ENCODE data around the gene SYT8.

The SYT8 gene

DNA sequence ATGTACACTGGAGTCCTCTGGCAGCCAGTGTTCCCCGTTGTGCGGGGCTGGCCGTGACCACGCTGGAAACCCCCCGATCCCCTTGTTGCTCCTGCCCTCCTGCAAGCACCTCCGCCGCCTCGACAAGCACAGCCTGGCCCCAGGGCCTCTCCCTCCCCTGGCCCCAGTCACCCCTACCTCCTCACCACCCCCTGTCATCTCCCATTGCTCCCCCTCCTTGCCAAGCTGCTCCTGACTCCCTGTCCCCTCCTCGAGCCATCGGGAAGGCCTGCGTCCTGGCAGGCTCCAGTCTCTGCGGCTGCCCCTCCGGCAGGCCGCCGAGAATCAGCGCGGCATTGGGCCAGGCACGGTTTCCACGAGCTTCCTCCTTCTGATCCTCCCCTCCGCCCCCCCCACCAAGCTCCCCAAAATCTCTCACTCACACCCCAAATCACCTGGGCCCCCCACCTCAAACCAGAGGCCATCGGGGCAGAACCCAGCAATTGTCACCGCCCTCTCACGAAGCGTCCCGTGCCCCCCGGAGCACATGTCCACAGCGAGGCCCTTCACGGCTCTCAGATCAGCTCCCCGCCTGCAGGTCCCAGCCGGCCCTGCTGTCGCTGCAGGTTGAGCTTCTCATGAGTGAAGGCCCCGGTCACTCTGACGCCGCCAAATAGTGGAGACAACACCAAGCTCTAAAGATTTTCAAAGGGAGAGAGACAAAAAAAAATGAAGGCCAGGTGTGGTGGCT is 12.4 kb downstream of the SYT8 start:
- DNase-seq, result no peak

DNA sequence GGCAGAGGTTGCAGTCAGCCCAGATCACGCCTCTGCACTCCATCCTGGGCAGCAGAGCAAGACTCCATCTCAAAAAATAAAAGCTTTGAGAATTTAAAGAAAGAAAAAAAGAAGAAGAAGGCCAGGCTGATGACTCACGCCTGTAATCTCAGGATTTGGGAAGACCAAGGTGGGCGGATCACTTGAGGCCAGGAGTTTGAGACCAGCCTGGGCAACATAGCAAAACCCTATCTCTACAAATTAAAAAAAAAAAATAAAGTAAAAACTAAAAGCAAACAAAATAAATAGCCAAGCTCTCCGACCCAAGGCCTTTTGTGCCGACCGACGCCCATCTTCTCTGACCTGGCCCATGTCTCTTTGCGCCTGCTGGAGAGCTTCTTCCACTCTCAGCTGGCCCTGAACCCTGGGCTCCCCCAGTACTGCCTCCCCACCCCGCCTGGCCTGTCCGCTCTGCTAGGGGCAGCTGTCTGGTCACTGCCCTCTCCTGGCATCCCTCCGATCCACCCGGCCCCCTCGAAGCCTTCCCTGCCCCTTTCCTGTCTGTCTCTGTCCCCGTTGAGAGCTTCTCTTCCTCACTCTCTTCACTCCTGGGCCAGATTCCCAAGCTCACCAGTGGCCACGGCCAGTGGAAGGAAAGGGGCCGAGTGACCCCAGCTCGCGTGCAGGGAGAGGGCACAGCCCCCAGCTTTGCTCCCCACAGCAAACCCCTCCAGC is 13.3 kb downstream of the SYT8 start:
- no peak for DNase-seq

DNA sequence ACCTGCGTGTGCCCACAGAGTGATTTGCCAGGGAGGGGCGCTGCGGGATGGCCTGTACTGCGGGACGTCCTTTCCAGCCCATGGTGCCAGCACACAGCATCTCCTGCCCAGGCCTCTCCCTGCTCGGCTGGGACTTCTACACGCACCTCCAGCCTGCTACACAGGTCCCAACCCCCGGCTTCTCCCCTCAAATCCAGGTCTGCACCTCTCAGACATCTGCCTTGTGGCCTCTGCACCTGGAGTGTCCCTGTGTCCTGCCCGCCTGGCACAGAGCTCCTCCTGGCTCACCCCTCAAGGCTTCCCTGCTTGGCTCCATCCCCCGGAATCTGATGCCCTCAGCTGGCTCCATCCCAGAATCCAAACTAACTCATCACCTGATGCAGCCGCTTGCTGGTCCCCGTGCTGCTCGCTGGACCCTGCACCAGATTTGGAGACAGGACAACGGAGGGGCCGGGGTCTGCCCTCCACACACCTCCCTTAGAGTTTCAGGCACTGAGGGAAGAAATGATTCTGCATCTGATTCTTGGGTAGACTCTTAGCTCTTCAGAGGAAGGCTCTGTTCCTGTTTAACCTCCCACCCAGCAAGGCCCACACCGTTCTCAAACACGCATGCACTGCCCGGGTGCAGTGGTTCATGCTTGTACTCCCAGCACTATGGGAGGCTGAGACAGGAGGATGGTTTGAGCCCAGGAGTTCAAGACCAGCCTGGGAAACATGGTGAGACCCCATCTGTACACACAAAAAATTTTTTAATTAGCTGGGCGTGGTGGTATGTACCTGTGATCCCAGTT is 14.0 kb downstream of the SYT8 start:
- DNase-seq, result no peak

DNA sequence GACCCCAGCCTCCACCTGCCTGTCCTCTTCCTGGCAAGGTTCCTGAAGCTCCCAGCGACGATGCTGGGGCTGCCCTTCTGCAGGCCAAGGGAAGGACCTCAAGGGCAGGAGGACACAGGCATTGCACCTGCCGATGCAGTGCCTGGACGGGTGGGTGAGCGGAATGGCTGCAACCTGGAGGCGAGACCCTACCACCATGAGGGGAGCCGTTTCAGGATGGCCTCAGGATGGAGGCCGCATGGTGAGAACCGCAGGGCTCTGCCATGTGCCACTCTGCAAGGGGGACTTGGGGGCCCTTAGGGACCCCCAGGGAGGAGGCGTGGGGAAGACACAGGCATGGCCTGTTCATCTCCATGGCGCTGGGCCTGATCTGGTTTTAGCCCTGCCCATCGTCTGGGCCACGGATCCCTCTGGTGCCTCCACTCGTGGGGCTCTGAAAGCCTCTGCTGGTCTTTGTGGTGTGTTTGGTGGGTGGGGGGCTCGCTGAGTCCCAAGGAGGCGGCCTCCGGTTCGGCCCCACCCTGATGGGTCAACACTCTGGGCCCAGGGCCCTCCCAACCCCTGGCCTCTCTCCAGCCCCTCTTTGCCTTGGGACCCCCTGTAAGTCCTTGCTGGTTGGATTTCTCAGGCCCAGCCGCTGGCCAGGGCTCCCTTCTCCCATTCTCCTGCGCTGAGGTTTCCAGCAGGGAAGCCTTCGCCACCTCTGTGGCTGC is 16.8 kb downstream of the SYT8 start:
- no peak for DNase-seq

DNA sequence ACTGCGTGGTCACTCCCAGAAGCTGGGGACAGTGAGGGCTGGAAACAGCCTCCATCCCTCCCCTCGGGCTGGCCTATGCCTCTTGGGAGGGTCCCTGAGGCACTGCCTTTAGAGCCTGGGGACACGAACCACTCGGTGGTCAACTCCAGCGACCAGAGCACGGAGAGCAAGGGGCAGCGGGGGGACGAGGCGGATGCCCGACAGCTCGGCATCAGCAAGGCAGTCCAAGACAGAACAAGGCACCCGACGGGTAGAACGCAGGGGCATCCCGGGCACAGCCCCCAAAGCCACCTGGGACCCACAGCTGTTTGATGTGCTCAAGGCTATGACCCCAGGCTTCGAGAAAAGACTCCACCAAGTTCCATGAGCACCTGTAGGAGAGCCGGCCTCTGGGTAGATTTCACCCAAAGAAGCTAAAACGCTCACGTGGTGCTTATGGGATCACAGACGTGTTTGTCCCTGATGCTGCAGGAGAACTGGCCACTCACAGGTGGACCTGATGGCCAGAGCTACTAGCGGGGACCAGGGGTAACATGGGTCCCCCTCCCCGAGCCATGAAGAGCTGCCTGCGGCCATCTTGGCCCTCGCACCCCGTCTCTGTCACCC is 17.6 kb downstream of the SYT8 start:
- DNase-seq, result no peak

DNA sequence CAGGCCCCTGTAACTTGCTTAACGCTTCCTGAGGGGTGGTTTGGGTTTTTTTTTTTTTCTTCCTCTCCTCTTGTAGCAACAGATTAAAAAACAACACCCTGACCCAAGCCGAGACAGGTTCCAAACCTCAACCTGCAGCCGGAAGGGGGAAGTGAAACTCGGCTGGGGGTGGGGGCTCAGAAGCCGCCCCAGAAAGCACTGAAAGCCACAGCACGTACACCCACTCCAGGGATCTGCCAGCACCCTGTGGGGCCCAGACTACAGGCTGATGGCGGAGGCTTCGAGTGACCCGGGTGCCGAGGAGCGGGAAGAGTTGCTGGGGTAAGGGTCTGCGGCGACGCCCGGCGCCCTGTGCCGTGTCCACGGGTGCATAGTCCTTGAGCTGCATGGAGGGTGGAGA is 18.1 kb downstream of the SYT8 start, which contains the start of gene LSP1:
Gene LSP1, plus strand, starts transcription at position 208 of the 400 bp plus-strand sequence. Its CDS starts 61 bp downstream, at position 269.
- no peak for DNase-seq

DNA sequence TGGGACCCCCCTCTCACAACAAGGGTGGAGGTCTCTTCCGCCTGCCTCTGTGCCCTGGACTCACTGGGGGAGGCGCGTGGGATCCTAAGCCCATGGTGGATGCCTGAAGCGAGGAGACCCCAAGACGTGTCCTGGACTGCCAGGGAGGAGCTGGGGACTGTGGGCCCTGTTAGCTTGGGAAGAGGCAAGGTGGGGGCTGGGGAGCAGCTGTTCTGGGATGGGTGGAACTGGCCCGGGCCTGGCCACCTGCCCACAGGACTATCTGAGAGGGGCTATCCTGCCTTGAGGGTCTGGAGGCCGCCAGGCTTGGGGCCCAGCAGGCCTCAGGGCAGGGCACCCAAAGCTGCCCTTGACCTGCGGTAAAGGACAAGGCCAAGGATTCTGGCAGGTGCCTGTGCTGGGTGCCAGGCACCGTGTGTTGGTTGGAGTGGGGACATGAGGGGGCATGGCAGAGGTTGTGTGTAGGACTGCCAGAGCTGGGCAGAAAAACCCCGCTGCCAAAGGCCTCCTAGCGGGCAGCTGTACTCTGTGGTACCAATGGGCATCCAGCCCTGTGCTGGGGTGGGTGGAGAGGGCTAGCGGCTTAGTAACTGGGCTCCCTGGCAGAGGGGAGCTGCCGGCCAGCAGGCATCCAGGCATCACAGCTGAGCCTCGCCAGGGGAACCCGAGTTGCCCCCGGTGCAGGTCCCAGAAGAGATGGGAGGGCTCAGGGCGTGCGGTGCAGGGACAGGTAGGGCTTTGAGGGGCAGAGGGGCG is 18.8 kb downstream of the SYT8 start:
- no peak for DNase-seq

DNA sequence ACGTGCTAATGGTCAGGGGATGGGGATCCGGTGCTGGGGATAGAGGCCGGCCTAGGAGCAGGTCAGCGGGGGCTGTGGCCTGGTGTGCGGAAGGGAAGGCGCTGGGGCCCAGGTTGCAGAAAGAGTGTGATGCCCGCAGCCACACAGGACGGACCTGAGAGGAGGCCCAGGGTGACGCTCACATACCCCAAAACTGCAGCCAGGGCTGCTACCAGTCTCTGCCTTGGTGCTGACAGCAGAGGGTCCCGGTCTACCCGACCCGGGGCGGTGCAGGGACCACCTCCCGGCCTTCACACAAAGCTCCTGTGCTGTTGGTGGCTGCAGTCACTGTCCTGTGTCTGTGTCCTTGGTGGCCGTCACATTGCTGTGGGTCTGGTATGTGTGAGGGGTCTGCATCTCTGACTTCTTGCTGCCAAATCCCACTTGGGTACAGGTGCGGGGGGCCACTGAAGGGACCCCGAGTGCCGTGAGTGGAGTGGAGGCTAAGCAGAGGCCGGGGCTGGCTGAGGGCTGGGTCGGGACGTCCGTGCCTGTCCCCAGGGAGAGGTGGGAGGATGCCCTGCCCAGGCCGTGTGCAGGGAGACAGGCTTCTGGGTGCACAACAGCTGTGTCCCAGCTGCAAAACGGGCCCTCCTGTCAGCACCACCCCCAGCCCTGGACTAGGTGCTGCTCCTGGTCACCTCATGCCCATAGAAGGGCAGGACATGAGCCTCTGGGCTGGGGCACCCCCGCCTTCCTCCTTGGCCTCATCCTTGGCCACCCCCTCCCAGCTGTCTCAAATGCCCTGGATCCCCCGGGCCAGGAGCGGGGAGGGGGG is 19.6 kb downstream of the SYT8 start:
- DNase-seq, result no peak

DNA sequence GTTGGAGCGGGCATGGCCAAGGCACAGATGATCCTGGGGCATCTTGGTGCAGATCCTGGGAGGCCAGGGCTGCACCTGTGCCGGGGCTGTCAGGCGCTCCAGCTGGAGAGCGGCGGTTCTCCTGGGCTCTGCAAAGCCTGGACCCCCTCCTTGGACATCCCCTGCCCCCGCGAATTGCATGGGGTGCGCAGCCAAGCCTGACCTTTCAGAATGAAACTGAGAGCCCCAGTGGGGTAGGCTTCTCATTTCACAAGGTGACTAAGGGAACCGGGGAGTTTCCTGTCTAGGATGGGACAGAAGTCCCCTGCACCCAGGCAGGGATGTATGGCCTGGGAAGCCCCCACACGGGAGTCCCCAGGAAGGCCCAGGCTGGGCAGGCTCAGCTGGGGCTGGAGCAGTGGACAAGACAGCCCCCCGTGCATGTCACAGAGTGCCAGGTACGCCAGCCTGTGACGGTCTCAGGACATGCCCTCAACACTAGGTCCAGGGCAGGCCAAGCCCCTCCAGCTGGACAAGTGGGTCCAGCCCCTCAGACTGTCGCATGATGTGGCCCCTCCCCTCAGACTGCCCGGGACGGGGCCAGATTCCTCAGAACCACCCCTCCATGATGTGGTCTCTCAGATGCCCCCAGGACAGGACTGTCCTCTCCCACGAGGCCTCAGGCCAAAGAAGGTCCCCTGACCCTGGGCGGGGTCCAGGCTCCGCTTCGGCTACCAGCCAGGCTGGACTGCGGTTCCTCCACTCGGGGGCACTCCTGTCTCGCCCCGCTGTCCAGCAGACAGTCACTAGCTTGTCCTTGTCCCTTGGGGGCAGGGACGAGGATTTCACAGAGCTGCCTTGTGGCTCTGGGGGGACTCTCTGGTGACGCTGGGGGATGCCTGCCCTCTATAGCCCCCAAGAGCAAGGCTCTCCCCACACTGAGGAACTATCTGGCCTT is 20.4 kb downstream of the SYT8 start:
- DNase-seq, result no peak

DNA sequence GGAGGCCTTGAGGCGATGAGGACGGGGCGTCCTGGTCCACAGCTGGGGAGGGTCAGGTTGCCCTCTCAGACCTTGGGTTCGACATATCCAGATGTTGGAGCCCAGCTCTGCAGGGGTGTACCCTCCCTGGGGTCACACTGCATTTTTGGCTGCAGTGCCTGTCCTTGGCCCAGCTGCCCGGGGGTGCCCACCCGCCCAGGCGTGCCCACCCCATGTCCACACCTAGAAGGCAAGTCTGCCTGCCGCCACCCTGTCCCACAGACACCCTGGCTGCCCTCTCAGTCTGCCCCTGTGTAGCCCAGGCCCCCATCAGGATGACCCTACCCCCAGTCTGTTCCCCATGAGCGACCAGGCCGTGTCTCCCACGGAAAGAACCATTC is 21.1 kb downstream of the SYT8 start:
- DNase-seq, result no peak

DNA sequence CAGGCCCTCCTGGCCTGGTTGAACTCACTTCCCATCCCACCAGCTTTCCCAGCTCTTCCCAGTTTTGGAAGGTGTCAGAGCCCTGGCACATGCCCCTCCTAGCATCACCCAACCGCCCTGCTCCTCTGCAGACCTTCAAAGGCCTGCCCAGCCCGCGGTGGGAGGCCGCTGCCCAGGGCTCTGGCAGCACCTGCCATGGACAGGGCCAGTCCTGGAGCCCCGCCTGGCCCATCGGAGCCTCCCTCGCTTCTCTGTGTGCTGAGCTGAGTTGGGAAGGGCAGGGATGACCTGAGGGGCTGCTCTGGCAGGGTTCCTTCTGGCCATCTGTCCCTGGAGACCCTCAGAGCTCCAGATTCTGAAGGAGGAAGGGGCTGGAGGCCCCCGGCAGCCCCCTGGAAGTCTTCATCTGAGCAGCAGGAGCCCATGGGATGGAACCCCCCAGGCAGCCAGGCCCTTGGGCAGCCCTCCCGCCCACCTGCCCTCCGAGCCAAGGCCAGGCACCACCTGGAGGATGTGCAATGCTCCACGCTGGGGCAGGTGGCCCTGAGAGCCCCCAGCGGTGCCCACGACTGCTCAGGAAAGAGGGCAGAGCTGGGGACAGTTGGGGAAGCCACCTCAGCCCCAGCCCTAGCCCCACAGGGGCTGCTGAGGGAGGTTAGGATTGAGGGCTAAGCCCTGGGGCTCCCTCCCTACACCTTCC is 21.7 kb downstream of the SYT8 start:
- DNase-seq, result no peak

DNA sequence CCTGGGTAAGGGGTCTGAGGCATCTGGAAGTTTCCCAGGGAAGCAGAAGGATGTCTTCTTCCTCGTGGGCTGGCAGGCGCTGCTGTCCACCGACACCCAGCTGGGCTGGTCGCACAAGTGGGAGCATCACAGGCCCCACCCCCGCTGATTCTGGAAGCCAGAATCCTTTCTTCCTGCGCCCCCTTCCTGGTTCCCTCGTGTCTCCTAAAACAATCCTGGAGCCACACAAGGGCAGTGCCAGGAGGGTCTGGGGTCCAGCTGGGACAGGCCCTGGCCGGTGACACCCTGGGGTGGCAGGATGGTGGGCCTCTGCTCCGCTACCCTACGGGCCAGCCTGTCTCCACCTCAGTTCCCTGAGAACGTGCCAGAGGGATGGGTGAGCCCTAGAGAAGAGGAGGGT is 22.3 kb downstream of the SYT8 start:
- DNase-seq, result no peak

DNA sequence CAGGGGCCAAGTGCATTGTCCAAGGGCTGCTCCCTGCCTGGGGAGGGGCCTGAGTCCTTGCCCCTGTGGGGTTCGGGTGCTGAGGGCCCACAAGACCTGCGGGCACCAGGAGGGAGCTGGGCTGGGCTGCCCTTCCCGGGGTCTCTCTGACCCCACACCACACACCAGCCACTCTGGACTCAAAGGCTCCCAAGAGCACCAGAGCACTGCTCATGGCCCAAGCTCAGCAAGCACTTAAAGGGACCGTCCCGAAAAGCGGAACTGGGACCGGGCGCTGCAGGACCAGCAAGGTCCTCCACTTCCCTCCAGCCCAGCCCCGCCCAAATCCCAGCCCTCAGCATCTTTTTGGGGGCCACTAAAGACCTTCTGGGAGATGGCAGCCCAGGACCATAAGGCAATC is 23.4 kb downstream of the SYT8 start:
- no peak for DNase-seq

DNA sequence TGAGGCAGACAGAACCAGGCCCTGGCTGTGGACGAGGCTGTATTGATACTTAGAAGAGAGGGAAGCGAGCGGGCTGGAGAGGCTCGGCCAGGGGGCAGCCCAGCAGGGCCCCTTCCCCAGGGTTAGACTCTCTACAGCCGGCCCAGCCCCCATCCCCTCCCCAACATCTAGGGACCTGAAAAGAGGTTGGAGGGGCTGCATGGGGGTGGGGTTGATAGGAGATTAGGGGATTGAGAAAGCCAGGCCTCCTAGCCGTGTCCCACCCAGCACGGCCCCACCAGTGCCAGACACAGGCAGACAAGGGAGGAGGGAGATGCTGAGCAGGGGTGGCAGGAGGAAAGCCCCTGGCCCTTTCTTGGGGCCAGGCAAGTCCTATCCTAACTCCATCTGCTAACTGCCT is 23.8 kb downstream of the SYT8 start:
- no peak for DNase-seq

DNA sequence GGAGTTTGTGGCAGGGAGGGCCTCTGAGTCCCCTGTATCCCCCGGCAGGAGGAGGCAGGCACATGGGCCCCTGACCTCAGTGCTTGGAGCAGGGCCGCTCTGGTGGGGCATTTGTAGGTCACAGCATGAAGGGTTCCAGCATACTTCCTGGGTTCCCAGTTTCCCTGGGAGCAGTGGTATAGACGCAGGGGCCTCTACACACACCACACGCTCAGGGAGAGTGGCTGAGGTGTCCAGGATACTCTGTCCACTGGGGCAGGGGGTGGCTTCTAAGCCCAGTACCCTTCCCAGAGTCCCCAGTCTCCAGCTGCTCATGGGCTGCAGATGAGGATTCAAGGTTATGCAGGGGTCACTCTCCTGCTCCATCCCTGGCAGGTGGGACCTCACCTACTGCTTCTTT is 24.2 kb downstream of the SYT8 start:
- no peak for DNase-seq

DNA sequence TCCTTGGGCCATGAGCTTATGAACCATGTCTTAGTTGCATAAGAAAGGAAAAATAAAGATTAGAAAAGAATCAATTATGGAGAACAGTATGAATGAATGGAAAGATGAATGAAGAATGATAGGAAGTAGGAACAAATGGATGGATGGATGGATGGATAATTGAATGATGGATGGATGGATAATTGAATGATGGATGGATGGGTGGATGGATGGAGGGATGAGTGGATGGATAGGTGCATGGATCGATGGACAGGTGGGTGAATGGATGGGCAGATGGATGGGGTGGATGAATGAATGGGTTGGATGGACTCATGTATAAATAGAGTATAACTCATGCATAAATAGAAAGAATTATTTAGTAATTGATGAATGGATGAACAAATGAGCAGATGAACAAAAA is 25.3 kb downstream of the SYT8 start:
- no peak for DNase-seq

DNA sequence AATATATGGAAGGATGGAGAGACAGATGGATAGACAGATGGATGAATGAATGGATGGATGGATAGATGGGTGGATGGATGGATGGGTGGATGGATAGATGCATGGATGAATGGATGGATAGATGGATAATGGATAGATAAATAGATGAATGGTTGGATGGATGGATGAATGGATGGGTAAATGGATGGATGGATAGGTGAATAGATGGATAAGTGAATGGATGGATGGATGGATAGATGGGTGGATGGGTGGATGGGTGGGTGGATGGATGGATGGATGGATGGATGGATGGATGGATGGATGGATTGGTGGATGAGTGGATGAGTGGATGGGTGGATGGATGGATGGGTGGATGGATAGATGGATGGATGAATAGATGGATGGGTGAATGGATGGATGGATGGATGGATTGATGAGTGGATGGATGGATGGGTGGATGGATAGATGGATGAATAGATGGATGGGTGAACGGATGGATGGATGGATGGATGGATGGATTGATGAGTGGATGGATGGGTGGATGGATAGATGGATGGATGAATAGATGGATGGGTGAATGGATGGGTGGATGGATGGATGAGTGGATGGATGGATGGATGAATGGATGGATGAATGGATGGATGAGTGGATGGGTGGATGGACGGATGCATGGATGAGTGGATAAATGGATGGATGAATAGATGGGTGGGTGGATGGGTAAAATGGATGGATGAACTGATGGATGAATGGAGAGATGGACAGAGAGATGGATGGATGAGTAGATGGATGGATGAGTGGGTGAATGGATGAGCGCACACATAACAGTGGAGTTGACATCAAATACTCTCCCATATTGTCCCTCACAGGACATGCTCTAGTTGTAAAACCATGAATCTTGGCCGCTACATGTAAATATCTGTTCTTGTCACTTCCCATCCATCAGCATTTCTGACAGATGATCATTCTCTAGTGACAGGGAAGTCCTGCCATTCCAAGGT is 26.9 kb downstream of the SYT8 start:
- DNase-seq, result no peak
